GM23248 (cell line): ENCODE measurements around the gene SLC4A5. TPM values are rescaled to one million over a fixed set of nuclear protein-coding genes. Genes with fewer than 3 reads are reported as not detected.

Source experiments
- DNase-seq: peaks from one replicate; pipeline ENCODE4 v3.0.0-alpha.2; 2015
- H2AFZ ChIP-seq: fragments of 200-600 bp; sonication (generic); 2 replicates; pipeline ENCODE4 v1.6.1; 2016; ENCODE audit warnings: antibody characterized with exemption
- H3F3A ChIP-seq: fragments of 200-600 bp; sonication (generic); 2 replicates; pipeline ENCODE4 v1.6.1; 2016; ENCODE audit warnings: mild to moderate bottlenecking, antibody characterized with exemption, mixed run types; ENCODE audit not compliant: insufficient read depth
- H3K27ac ChIP-seq: fragments of 200-600 bp; sonication (generic); 2 replicates; pipeline ENCODE4 v1.5.1; 2016; ENCODE audit warnings: mild to moderate bottlenecking
- H3K27me3 ChIP-seq: fragments of 200-600 bp; sonication (generic); replicated peaks from 2 replicates; pipeline ENCODE4 v1.6.1; 2016; ENCODE audit warnings: mild to moderate bottlenecking; ENCODE audit not compliant: insufficient read depth
- H3K36me3 ChIP-seq: fragments of 200-600 bp; sonication (generic); 2 replicates; pipeline ENCODE4 v1.6.1; 2016; ENCODE audit warnings: low read depth, mild to moderate bottlenecking
- H3K4me1 ChIP-seq: fragments of 200-600 bp; sonication (generic); 2 replicates; pipeline ENCODE4 v1.6.1; 2016; ENCODE audit warnings: mild to moderate bottlenecking; ENCODE audit not compliant: insufficient read depth
- H3K4me2 ChIP-seq: fragments of 200-600 bp; sonication (generic); one replicate; pipeline ENCODE4 v1.6.1; 2016; ENCODE audit warnings: mild to moderate bottlenecking; ENCODE audit not compliant: unreplicated experiment
- H3K4me3 ChIP-seq: fragments of 200-600 bp; sonication (generic); 2 replicates; pipeline ENCODE4 v1.5.1; 2016; ENCODE audit warnings: mild to moderate bottlenecking
- H3K79me2 ChIP-seq: fragments of 200-600 bp; sonication (generic); 2 replicates; pipeline ENCODE4 v1.6.1; 2016; ENCODE audit warnings: mild to moderate bottlenecking; ENCODE audit not compliant: insufficient read depth
- H3K9ac ChIP-seq: fragments of 200-600 bp; sonication (generic); 2 replicates; pipeline ENCODE4 v1.6.1; 2016; ENCODE audit warnings: mild to moderate bottlenecking
- H3K9me2 ChIP-seq: fragments of 200-600 bp; sonication (generic); 2 replicates; pipeline ENCODE4 v1.6.1; 2016; ENCODE audit warnings: mixed run types, mild to moderate bottlenecking, moderate library complexity; ENCODE audit not compliant: insufficient read depth
- H3K9me3 ChIP-seq: fragments of 200-600 bp; sonication (generic); one replicate; pipeline ENCODE4 v1.6.1; 2017; ENCODE audit warnings: low read depth
- H4K20me1 ChIP-seq: fragments of 200-600 bp; sonication (generic); 2 replicates; pipeline ENCODE4 v1.6.0; 2016; ENCODE audit not compliant: insufficient read depth
- EZH2 ChIP-seq: fragments of 200-600 bp; sonication (generic); IDR thresholded peaks from 2 replicates; pipeline ENCODE4 v1.6.1; 2018; ENCODE audit warnings: antibody characterized with exemption, mild to moderate bottlenecking; ENCODE audit not compliant: insufficient read depth, poor library complexity, severe bottlenecking
- EZH2phosphoT487 ChIP-seq: fragments of 200-600 bp; sonication (generic); IDR thresholded peaks from 2 replicates; pipeline ENCODE4 v1.6.1; 2018; ENCODE audit warnings: antibody characterized with exemption, moderate library complexity, mild to moderate bottlenecking, low read depth; ENCODE audit not compliant: insufficient read depth
- WGBS, 2 experiments: methylation state at CpG; one replicate each; pipeline ENCODE4 v1.1.6; 2015 to 2017; ENCODE audit warnings: low lambda C conversion rate in 2 of 2, low coverage in 1 of 2; ENCODE audit errors: missing lambda C conversion rate in 2 of 2; 5-methylcytosine and 5-hydroxymethylcytosine counted together
- in situ Hi-C: fragments of 300-500 bp; cut with MboI; formaldehyde crosslinking; loops from 2 replicates; pipeline ENCODE4 v1.15.0; 2020
- polyA plus RNA-seq: library from polyadenylated mRNA; unstranded; fragments of >200 nt; fragmentation: Nextera tagmentation; extraction: Ambion mirVana; gene quantifications from 2 replicates; pipeline ENCODE4 v1.2.1, GENCODE V29; 2016
- total RNA-seq: library from RNA; depleted of rRNA; stranded (reverse); fragments of >200 nt; shearing (Covaris generic); gene quantifications from 2 replicates; pipeline ENCODE4 v1.2.3, GENCODE V29; 2014

The SLC4A5 gene
- total and polyA plus RNA-seq, 2 experiments from 2014 or later = 0.32 to 0.35 TPM

GRCh38 chr2:74372674-74373073 is 29.5 kb upstream of the SLC4A5 start:
- WGBS, 2 experiments = 75 to 78% methylated on average over 6 of the region's 6 CpGs
- no peaks in the 10 kb centered on the region for H3K9me3 ChIP-seq
- H3K4me3 ChIP-seq = no peak overlapping the region
- in situ Hi-C loops = no loop called here
- H2AFZ ChIP-seq = no peak overlapping the region
- no peaks in the 10 kb centered on the region for H3K4me1 ChIP-seq
- no peak overlapping the region for H3K9ac ChIP-seq
- no peak overlapping the region for H3K27ac ChIP-seq
- no peaks in the 10 kb centered on the region for H3K27me3 ChIP-seq
- DNase-seq = no peak
- no peaks in the 10 kb centered on the region for H3K9me2 ChIP-seq
- TF ChIP-seq EZH2phosphoT487 (no peak), EZH2 (no peak)
- H3F3A ChIP-seq = no peaks in the 10 kb centered on the region
- no peak overlapping the region for H3K4me2 ChIP-seq
- H3K79me2 ChIP-seq = peaks cover 50% of the 10 kb centered on the region
- H3K36me3 ChIP-seq = peaks cover 27% of the 10 kb centered on the region; the same call in 1 of the 2 replicates
- H4K20me1 ChIP-seq = no peaks in the 10 kb centered on the region

- Histone ChIP-seq H3K9ac (no peak overlapping the region), H3K79me2 (peaks cover 37% of the 10 kb centered on the region), H3K9me2 (no peaks in the 10 kb centered on the region), H3K4me3 (no peak overlapping the region), H3K4me2 (no peak overlapping the region), H3K4me1 (no peaks in the 10 kb centered on the region), H3F3A (no peaks in the 10 kb centered on the region), H3K36me3 (peaks cover 24% of the 10 kb centered on the region; the same call in 1 of the 2 replicates), H3K27me3 (no peaks in the 10 kb centered on the region), H3K27ac (no peak overlapping the region), H4K20me1 (no peaks in the 10 kb centered on the region), H3K9me3 (no peaks in the 10 kb centered on the region), H2AFZ (no peak overlapping the region)
- TF ChIP-seq EZH2phosphoT487 (no peak), EZH2 (no peak)
- in situ Hi-C loops = no loop called here
- DNase-seq = no peak
- 92 to 96% methylated on average over 8 to 9 of the region's 9 CpGs for WGBS, 2 experiments
These were observed 28.2 kb upstream of the SLC4A5 start for GRCh38 chr2:74371421-74371820.

GRCh38 chr2:74369976-74370375 is 26.8 kb upstream of the SLC4A5 start:
- Histone ChIP-seq H4K20me1 (no peaks in the 10 kb centered on the region), H3K4me2 (no peak overlapping the region), H3K79me2 (peaks cover 23% of the 10 kb centered on the region), H3F3A (no peaks in the 10 kb centered on the region), H3K27me3 (no peaks in the 10 kb centered on the region), H3K4me1 (no peaks in the 10 kb centered on the region), H3K36me3 (peaks cover 27% of the 10 kb centered on the region; the same call in 1 of the 2 replicates), H3K9ac (no peak overlapping the region), H2AFZ (no peak overlapping the region), H3K4me3 (no peak overlapping the region), H3K9me3 (no peaks in the 10 kb centered on the region), H3K27ac (no peak overlapping the region), H3K9me2 (no peaks in the 10 kb centered on the region)
- WGBS, 2 experiments = 89 to 91% methylated on average over 7 of the region's 7 CpGs
- no peak for TF ChIP-seq EZH2phosphoT487
- TF ChIP-seq EZH2 = no peak
- DNase-seq = no peak
- in situ Hi-C loops = no loop called here

- H2AFZ ChIP-seq = no peak overlapping the region
- no peak overlapping the region for H3K4me2 ChIP-seq
- no peaks in the 10 kb centered on the region for H3K27me3 ChIP-seq
- H3K4me3 ChIP-seq = no peak overlapping the region
- no peak overlapping the region for H3K27ac ChIP-seq
- TF ChIP-seq EZH2 = no peak
- TF ChIP-seq EZH2phosphoT487 = no peak
- H3K4me1 ChIP-seq = no peaks in the 10 kb centered on the region
- in situ Hi-C loops = no loop called here
- no peaks in the 10 kb centered on the region for H4K20me1 ChIP-seq
- H3K9me2 ChIP-seq = no peaks in the 10 kb centered on the region
- H3K79me2 ChIP-seq = peaks cover 9% of the 10 kb centered on the region
- peaks cover 40% of the 10 kb centered on the region; the same call in 1 of the 2 replicates for H3K36me3 ChIP-seq
- no peak overlapping the region for H3K9ac ChIP-seq
- no peaks in the 10 kb centered on the region for H3K9me3 ChIP-seq
- 96 to 99% methylated on average over 5 of the region's 5 CpGs for WGBS, 2 experiments
- H3F3A ChIP-seq = no peaks in the 10 kb centered on the region
- no peak for DNase-seq
These were observed 25.3 kb upstream of the SLC4A5 start for GRCh38 chr2:74368499-74368898.

- TF ChIP-seq EZH2 (no peak), EZH2phosphoT487 (no peak)
- H3K4me1 ChIP-seq = no peaks in the 10 kb centered on the region
- no peaks in the 10 kb centered on the region for H4K20me1 ChIP-seq
- H3K9ac ChIP-seq = no peak overlapping the region
- no peak for DNase-seq
- 96 to 97% methylated on average over 7 of the region's 7 CpGs for WGBS, 2 experiments
- H3F3A ChIP-seq = no peaks in the 10 kb centered on the region
- no peaks in the 10 kb centered on the region for H3K9me3 ChIP-seq
- peaks cover 42% of the 10 kb centered on the region; the same call in 1 of the 2 replicates for H3K36me3 ChIP-seq
- H2AFZ ChIP-seq = no peak overlapping the region
- no peaks in the 10 kb centered on the region for H3K9me2 ChIP-seq
- in situ Hi-C loops = no loop called here
- no peak overlapping the region for H3K27ac ChIP-seq
- no peak overlapping the region for H3K4me2 ChIP-seq
- peaks cover 4% of the 10 kb centered on the region; the same call in 1 of the 2 replicates for H3K79me2 ChIP-seq
- no peak overlapping the region for H3K4me3 ChIP-seq
- no peaks in the 10 kb centered on the region for H3K27me3 ChIP-seq
These were observed 24.6 kb upstream of the SLC4A5 start for GRCh38 chr2:74367789-74368188.
